NCI-H526 (cell line): ENCODE results near the gene SLC9C1.

Experiments used
- DNase-seq, 2 experiments: peaks; one replicate each; lab custom pipeline; 2025; lab: John Stamatoyannopoulos, UW

SLC9C1 gene

GRCh38 chr3:112187300-112187699 lies 106.7 kb downstream of the SLC9C1 start:
- no peak for DNase-seq

DNA sequence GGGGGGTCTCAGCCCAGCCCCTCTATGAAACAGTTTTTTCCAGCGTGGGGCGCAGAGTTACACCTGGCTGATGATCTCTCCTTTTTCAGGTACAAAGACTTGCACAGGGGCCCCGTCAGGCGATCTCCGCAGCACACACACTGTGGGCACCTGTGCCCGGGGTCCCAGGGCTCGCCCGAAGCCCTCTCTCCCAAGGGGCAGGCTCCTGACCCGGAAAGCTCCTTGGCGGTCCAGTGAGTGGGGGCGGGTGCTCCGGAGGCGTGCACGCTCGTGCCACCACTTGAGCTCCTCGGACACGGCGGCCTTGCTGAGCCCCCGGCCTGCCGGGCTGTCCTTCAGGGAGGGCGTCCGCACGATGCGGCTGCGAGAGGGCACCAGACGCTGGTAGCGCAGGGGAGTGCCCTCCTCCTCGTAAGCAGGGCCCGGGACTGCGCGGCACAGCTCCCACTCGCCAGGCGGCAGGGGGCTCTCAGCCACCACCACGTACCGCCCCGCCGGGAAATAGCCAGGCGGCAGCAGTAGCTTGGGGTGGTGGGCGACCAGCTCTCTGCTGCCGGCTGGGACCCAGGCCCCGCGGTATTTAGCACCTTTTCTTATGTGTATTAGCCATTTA lies 108.5 kb downstream of the SLC9C1 start:
- peak in 1 of 2 experiments; percentile 0 for DNase-seq

GRCh38 chr3:112175646-112176045 lies 118.4 kb downstream of the SLC9C1 start:
- DNase-seq = no peak

- DNase-seq = no peak
Observed at GRCh38 chr3:112175037-112175436, 119.0 kb downstream of the SLC9C1 start.

DNA sequence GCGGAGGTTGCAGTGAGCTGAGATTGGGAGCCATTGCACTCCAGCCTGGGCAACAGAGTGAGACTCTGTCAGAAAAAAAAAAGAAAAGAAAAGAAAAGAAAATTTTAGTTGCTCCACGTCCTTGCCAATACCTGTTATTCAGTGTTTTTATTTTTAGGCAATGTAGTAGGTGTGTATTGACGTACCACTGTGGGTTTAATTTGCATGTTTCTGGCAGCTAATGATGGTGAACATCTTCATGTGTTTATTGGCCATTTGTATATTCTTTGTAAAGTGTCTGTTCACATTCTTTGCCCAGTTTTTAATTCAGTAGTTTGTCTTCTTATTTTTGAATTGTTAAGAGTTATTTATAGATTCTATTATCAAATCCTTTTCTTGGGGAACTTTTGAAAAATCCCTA lies 122.9 kb downstream of the SLC9C1 start:
- DNase-seq = no peak

- no peak for DNase-seq
Observed at GRCh38 chr3:112170046-112170445, 124.0 kb downstream of the SLC9C1 start.

GRCh38 chr3:112167758-112168157 lies 126.3 kb downstream of the SLC9C1 start:
- DNase-seq = no peak

DNA sequence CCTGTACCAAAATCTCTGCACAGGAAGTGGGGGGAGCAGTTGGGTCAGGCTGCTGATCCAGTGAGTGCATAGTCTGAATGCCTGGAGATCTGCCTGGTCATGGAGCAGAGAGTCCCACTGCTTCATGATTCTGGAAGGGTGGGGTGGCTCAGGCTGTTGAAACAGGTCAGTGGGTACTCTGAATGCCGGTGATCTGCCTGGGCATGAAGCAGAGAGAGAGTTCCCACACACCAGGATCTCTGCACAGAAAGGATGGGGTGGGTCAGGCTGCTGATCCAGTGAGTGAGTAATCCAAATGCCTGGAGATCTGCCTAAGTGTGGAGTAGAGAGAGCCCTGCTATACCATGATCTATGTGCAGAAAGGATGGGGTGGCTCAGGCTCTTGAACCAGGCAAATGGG lies 144.9 kb downstream of the SLC9C1 start:
- DNase-seq = no peak

DNA sequence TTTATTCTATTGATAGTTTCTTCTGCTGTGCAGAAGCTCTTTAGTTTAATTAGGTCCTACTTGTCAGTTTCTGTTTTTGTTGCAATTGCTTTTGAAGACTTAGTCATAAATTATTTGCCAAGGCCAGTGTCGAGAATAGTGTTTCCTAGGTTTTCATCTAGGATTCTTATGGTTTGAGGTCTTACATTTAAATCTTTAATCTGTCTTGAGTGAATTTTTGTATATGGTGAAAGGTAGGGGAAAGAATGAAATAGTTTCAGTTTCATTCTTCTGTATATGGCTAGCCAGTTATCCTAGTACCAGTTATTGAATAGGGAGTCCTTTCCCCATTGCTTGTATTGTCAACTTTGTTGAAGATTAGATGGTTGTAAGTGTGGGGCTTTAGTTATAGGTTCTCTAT lies 150.3 kb downstream of the SLC9C1 start:
- no peak for DNase-seq

DNA sequence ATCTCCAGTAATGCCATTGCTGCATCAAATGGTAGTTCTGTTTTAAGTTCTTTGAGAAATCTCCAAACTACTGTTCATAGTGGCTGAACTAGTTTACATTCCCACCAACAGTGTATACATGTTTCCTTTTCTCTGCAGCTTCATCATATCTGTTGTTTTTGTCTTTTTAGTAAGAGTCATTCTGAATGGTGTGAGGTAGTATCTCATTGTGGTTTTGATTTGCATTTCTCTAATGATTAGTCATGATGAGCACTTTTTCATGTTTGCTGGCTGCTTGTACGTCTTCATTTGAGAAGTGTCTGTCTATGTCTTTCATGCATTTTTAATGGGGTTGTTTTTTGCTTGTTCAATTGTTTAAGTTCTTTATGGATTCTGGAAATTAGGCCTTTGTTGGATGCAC lies 150.8 kb downstream of the SLC9C1 start:
- no peak for DNase-seq

DNA sequence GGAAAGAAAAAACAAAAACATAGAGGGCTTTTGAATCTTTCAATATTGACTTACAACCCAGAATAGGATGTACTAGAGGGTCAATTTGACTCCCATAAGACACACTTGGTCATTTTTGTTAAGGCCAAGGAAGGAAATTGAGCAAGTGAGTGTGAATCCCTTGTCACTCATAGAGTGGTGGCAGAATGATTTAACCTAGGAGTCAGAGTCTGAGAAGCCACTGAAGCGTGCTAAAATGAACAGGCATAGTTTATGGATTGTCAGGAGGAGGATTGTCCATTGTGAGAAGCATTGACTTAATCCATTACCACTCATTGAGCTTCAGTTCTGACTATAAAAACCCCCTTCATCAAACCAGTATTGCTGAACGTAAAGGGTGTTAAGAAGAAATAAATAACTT lies 152.7 kb downstream of the SLC9C1 start:
- no peak for DNase-seq

GRCh38 chr3:112140584-112140983 lies 153.4 kb downstream of the SLC9C1 start:
- DNase-seq = no peak

GRCh38 chr3:112138219-112138969 lies 155.6 kb downstream of the SLC9C1 start:
- DNase-seq = no peak

DNA sequence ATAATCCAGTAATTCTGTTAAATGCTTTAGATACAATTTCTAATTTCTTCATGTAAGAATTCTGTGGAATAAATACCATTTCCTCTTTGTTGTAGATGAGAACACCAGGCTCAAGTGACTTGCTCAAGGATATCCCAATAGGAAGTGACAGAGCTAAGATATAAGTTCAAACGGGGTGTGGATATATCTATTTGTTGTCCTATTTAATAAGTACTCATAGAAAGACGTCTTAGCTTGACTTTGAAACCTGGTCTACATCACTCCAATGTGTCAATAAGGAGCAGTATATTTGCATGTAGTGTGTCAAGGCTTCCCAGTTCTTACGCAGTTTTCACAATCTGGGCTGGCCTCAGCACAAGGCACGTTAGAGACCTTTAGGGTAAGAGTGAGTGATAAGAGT lies 156.2 kb downstream of the SLC9C1 start:
- no peak for DNase-seq

- DNase-seq = peak; percentile 4 to 60
Observed at GRCh38 chr3:112136959-112137693, 156.9 kb downstream of the SLC9C1 start.

DNA sequence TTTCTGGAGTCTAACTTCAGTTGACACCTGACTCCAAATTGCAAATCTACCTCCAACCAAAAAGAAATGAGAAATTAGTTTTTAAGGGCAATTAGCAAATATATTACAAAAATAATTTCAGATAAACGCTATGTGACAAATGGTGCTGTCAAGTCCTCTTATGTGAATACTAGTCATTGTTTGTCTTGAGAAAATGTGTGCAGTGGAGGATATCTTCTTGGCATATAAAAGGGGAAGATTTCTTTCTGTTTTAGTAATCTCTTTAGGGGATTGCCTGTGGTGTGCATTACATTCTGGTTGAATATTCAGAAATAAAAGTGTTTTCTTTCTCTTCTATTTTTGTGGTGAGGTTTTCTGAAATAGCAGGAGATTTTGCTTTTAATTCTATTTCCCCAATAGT lies 158.0 kb downstream of the SLC9C1 start:
- DNase-seq = no peak

DNA sequence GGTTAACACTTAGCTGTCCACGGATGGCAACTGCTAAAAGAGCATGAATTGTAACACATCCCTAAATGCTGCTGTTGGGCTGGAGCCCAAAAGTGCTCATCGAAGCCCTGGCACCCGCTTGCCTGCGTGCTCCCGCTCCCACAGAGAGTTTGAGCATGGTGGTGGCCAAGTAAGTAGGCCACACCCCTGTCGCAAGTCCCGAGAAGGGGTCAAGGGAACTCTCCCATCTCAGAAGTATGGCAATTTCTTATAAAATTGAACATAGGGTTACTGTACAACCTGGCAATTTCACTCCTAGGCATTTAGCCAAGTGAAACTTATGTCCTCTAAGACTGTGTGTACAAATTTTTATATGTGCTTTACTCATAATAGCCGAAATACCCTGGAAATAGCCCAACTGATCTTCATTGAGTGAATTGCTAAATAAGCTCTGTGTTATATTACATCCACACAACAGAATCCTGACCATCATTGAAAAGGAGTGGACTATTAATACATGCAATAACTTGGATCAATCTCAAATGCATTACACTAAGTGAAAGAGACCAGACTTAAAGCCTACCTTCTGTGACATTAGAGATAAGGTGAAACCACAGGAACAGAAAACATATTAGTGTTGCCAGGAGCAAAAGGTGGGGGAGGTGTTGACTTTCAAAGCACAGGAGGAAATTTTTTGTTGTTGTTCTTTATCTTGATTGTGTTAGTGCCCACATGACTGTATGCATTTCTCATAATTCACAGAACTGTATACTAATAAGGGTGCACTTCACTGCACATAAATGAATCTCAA lies 159.5 kb downstream of the SLC9C1 start:
- no peak for DNase-seq

- peak; percentile 25 to 46 for DNase-seq
Observed at GRCh38 chr3:112133626-112134334, 160.2 kb downstream of the SLC9C1 start.

DNA sequence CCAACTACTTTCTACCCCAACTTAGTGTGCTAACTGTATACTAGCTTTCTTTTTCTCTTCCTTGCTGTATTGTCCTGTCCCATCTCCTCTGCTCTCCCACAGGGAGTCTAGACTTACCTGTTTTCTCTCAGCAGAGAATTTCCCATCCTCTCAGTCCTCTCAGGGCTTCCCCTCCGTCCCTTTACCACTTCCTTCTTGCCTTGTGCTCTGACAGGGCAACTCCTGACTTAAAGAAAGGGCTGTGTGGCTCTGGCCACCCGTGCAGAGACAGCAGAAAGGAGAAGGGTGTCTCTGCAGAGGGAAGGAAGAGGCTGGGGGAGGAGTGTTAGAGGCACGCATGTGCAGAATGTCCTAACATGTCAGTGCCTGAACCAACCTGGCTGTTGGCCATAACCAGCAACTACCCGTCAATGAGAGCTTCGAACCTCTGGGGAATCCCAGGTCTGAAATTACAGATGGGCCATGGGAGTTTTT lies 161.0 kb downstream of the SLC9C1 start, which contains the start of gene GCSAM:
Gene GCSAM, minus strand, starts transcription at position 274 of the 474 bp plus-strand sequence. Its CDS starts 128 bp downstream, at position 146.
- DNase-seq = peak in 1 of 2 experiments; percentile 7

DNA sequence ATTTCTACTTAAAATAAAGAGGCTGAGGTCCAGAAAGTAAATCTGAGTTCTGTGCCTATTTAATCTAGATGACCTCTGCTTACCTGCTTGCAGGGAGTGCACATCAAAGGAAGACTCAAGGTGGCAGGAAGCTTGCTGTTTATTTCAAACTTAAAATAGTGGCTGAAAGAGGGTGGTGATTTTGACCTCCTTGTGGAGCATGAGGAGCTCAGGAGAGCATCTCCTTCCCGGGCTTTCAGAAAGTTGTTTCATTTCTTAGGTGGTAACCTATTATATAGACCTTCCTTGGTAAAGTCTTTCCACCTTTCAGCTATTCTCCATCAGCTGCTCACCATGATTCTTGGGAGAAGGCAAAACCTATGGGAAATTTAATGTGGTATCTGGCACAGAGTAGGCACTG lies 161.5 kb downstream of the SLC9C1 start:
- DNase-seq = no peak

DNA sequence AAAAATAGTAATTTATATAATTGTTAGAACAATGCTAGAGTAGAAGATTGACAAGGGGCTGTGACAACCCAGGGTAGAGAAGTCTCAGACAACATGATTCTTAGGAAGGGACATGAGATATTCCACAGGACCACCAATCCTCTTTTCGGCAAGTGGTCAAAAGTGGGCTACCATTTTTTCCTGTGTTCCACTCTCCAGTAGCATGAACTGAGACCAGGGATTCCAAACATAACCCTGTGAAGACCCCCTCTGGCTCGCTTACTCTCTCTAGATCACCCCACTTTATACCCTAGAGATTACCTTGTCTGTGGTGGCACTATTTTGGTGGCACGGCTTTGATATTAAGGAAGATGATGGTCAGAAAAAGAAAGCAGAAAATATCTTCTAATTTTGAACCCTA lies 161.9 kb downstream of the SLC9C1 start:
- no peak for DNase-seq
